Endothelial cell of umbilical vein (primary cell): ENCODE results near the gene PGS1. TPM values are rescaled to one million over a fixed set of nuclear protein-coding genes. Genes with fewer than 3 reads are reported as not detected.

Source experiments
- BruUV-seq: library from RNA; stranded (reverse); fragments of 400-500 nt; replicated peaks from 2 replicates; lab custom pipeline; 2021; lab: Mats Ljungman, UMichigan
- CTCF ChIA-PET: fragments of 300-600, 350-600 bp; sonication (Branson Sonifier 250); formaldehyde crosslinking; loops from one replicate; lab custom pipeline; 2021; ENCODE audit warnings: antibody characterized with exemption, inconsistent platforms; lab: Charles Lee
- POLR2A ChIA-PET: fragments of 300-600, 350-600 bp; sonication (Branson Sonifier 250); formaldehyde crosslinking; loops from one replicate; lab custom pipeline; 2021; ENCODE audit warnings: antibody characterized with exemption, inconsistent platforms; lab: Charles Lee
- DNase-seq: peaks from one replicate; pipeline ENCODE4 v3.0.0-alpha.2; 2011; ENCODE audit warnings: low read depth, low spot score
- FAIRE-seq: peaks from 2 replicates; lab custom pipeline; 2011; peaks lifted over from hg19 to GRCh38; lab: Jason Lieb, UNC
- H2AFZ ChIP-seq: 2 replicates; pipeline ENCODE4 v1.6.0; 2012; ENCODE audit warnings: low read depth, low read length, control low read depth, inconsistent platforms
- H3K27ac ChIP-seq: 2 replicates; pipeline ENCODE4 v1.5.1; 2011; ENCODE audit warnings: low read depth, mild to moderate bottlenecking, control low read depth, low read length, moderate library complexity; ENCODE audit not compliant: insufficient read depth
- H3K27me3 ChIP-seq, 2 experiments: 2 replicates each; pipeline versions ENCODE4 v1.6.0 to v1.6.1; 2011; ENCODE audit warnings: low read length in 2 of 2, mixed read lengths in 1 of 2; ENCODE audit not compliant: control insufficient read depth in 2 of 2, insufficient read depth in 2 of 2
- H3K36me3 ChIP-seq, 2 experiments: 2 replicates in 1 of 2; 3 replicates in 1 of 2; pipeline ENCODE4 v1.5.1; 2011; ENCODE audit warnings: low read length in 2 of 2, mild to moderate bottlenecking in 1 of 2, moderate library complexity in 1 of 2; ENCODE audit not compliant: control insufficient read depth in 2 of 2, insufficient read depth in 2 of 2; ENCODE audit errors: extremely low read depth in 1 of 2
- H3K4me1 ChIP-seq: 3 replicates; pipeline ENCODE4 v1.5.1; 2011; ENCODE audit warnings: mild to moderate bottlenecking, low read length; ENCODE audit not compliant: control insufficient read depth, insufficient read depth; ENCODE audit errors: extremely low read depth
- H3K4me2 ChIP-seq: 2 replicates; pipeline ENCODE4 v1.6.1; 2011; ENCODE audit warnings: low read length, control low read depth, mixed read lengths; ENCODE audit not compliant: insufficient read depth
- H3K4me3 ChIP-seq, 3 experiments: fragments of 200-600 bp in 1 of 3; sonication (generic), shearing (Covaris generic) in 1 of 3; replicated peaks in 1 of 3; 2 replicates each; pipeline ENCODE4 v1.5.1; 2011 to 2016; ENCODE audit warnings: control low read depth in 3 of 3, low read length in 3 of 3, mild to moderate bottlenecking in 2 of 3, inconsistent platforms in 1 of 3, low read depth in 1 of 3, moderate library complexity in 1 of 3; ENCODE audit not compliant: insufficient read depth in 1 of 3
- H3K79me2 ChIP-seq: 2 replicates; pipeline ENCODE4 v1.6.0; 2012; ENCODE audit warnings: low read length, inconsistent platforms; ENCODE audit not compliant: control insufficient read depth, insufficient read depth
- H3K9ac ChIP-seq: replicated peaks from 2 replicates; pipeline ENCODE3; 2011; ENCODE audit warnings: low read length, control low read depth; ENCODE audit not compliant: insufficient read depth; ENCODE audit errors: extremely low read depth
- H3K9me1 ChIP-seq: replicated peaks from 3 replicates; pipeline ENCODE4 v1.6.0; 2011; ENCODE audit warnings: mild to moderate bottlenecking, low read length; ENCODE audit not compliant: control insufficient read depth, insufficient read depth; ENCODE audit errors: extremely low read depth
- H3K9me3 ChIP-seq: replicated peaks from 2 replicates; pipeline ENCODE4 v1.5.1; 2012; ENCODE audit warnings: low read length, inconsistent platforms; ENCODE audit not compliant: control insufficient read depth, insufficient read depth
- H4K20me1 ChIP-seq: replicated peaks from 2 replicates; pipeline ENCODE3; 2011; ENCODE audit warnings: mild to moderate bottlenecking, low read length; ENCODE audit not compliant: control insufficient read depth, insufficient read depth; ENCODE audit errors: extremely low read depth
- EZH2 ChIP-seq: IDR thresholded peaks from 2 replicates; pipeline ENCODE4 v1.6.1; 2012; ENCODE audit warnings: borderline replicate concordance, low read depth, mild to moderate bottlenecking, moderate library complexity, low read length, inconsistent platforms; ENCODE audit not compliant: severe bottlenecking
- FOS ChIP-seq: IDR thresholded peaks from 2 replicates; pipeline ENCODE4 v1.6.1; 2011; ENCODE audit warnings: mild to moderate bottlenecking, low read length, moderate library complexity, borderline replicate concordance; ENCODE audit not compliant: insufficient read depth
- GATA2 ChIP-seq: IDR thresholded peaks from 2 replicates; pipeline ENCODE4 v1.7.0; 2011; ENCODE audit warnings: low read depth, mild to moderate bottlenecking, moderate library complexity, mixed read lengths, low read length; ENCODE audit not compliant: insufficient read length, insufficient read depth
- JUN ChIP-seq: IDR thresholded peaks from 2 replicates; pipeline ENCODE4 v1.6.1; 2011; ENCODE audit warnings: borderline replicate concordance, low read depth; ENCODE audit not compliant: insufficient read length, insufficient read depth
- MYC ChIP-seq: IDR thresholded peaks from one replicate; pipeline ENCODE4 v1.6.1; 2011; ENCODE audit warnings: mild to moderate bottlenecking, low read depth, low read length
- POLR2A ChIP-seq: IDR thresholded peaks from 2 replicates; pipeline ENCODE4 v1.6.1; 2012; ENCODE audit warnings: low read depth, mild to moderate bottlenecking, control low read depth, low read length
- POLR2AphosphoS5 ChIP-seq: IDR thresholded peaks from 2 replicates; pipeline ENCODE4 v1.6.1; 2012; ENCODE audit warnings: low read depth, mild to moderate bottlenecking, control low read depth, low read length, moderate library complexity; ENCODE audit not compliant: insufficient read depth
- dilution Hi-C: fragments of 300-500 bp; cut with MboI; formaldehyde crosslinking; loops from one replicate; pipeline ENCODE4 v1.15.0; 2019; ENCODE audit warnings: low sequenced_read_pairs; ENCODE audit not compliant: extremely low pct_ligation_motif_present
- intact Hi-C: fragments of 100-400 bp; cut with micrococcal nuclease; formaldehyde crosslinking; loops from one replicate; pipeline ENCODE4 v1.10.0; 2022
- polyA plus RNA-seq, 4 experiments: library from polyadenylated mRNA; depleted of rRNA in 3 of 4; stranded (reverse) in 3 of 4; unstranded in 1 of 4; fragments of >200 nt; gene quantifications; 2 replicates each; pipeline versions ENCODE4 v1.2.1 to v1.2.3, GENCODE V29; 2011 to 2012; ENCODE audit warnings: missing spikeins in 1 of 4
- total RNA-seq: library from RNA; stranded (reverse); gene quantifications from 2 replicates; pipeline ENCODE4 v1.2.3, GENCODE V29; 2021
- TF ChIP-seq, protein P1 (sequence below), 2 donors: IDR thresholded peaks; 1 replicate in 1 of 2; 2 replicates in 1 of 2; pipeline ENCODE4 v1.5.1; 2011; ENCODE audit warnings: low read length in 2 of 2, mild to moderate bottlenecking in 2 of 2, moderate library complexity in 2 of 2, control low read depth in 1 of 2, inconsistent platforms in 1 of 2, low read depth in 1 of 2; ENCODE audit not compliant: insufficient read depth in 1 of 2; ENCODE audit errors: extremely low read depth in 1 of 2
- TF ChIP-seq, protein P2 (sequence below): IDR thresholded peaks from 2 replicates; pipeline ENCODE4 v1.6.1; 2011; ENCODE audit not compliant: insufficient read depth, insufficient read length

Gene PGS1
- total and polyA plus RNA-seq, 2 donors (not counting 3 experiments of a cell fraction or from before 2014, with no cell fraction given), result 50.8 to 66.0 TPM

DNA sequence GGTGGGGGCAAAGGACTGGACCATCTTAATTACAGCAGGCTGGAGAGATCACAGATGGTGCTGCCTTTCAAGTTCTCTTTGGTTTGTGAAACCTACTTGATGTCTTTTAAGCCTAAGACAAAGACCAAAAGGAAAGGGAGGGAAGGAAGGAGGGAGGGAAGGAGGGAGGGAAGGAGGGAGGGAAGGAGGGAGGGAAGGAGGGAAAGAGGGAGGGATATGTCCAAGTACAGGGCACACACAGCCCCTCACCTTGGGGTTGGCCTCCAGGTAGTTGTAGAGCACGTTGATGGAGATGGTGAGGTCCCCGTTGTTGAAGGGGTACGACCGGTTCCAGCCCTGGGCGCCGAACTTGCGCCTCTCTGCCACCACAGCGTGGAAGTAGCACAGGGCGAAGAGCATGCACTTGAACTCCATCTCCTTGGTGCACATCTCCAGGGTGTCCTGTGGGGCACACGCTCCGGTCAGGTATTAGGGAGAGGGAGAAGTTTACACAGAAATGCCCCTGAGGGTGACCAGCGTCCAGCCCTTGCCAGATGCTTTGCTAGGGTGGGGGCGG lies 55.4 kb downstream of the PGS1 start:
- H3K27ac ChIP-seq, result no peak overlapping the region
- no peak overlapping the region for H3K9ac ChIP-seq
- H3K9me3 ChIP-seq, result no peaks in the 10 kb centered on the region
- no TSS peak for BruUV-seq
- intact Hi-C loops, result no loop called here
- DNase-seq (no peak), FAIRE-seq (no peak)
- H2AFZ ChIP-seq, result no peak overlapping the region
- H3K27me3 ChIP-seq, result no peaks in the 10 kb centered on the region
- no peaks in the 10 kb centered on the region for H3K9me1 ChIP-seq
- H3K4me3 ChIP-seq, result no peak overlapping the region
- CTCF ChIA-PET, result interaction anchor here (0.8 kb wide), 1 partner anchor 12 kb away, joined by 4 read pairs; no protein-coding TSS in a partner anchor
- no peak overlapping the region for H3K4me2 ChIP-seq
- dilution Hi-C loops, result no loop called here
- TF ChIP-seq FOS (no peak), GATA2 (no peak), MYC (no peak), JUN (no peak), POLR2AphosphoS5 (no peak), EZH2 (no peak), POLR2A (no peak)
- TF ChIP-seq, protein P1, sequence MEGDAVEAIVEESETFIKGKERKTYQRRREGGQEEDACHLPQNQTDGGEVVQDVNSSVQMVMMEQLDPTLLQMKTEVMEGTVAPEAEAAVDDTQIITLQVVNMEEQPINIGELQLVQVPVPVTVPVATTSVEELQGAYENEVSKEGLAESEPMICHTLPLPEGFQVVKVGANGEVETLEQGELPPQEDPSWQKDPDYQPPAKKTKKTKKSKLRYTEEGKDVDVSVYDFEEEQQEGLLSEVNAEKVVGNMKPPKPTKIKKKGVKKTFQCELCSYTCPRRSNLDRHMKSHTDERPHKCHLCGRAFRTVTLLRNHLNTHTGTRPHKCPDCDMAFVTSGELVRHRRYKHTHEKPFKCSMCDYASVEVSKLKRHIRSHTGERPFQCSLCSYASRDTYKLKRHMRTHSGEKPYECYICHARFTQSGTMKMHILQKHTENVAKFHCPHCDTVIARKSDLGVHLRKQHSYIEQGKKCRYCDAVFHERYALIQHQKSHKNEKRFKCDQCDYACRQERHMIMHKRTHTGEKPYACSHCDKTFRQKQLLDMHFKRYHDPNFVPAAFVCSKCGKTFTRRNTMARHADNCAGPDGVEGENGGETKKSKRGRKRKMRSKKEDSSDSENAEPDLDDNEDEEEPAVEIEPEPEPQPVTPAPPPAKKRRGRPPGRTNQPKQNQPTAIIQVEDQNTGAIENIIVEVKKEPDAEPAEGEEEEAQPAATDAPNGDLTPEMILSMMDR (IDR thresholded peaks at IDR 0.05; ENCODE audit: extremely low read depth in 1 of 2, insufficient read depth in 1 of 2, low read depth in 1 of 2, low read length in 2 of 2), result no peak
- TF ChIP-seq, protein P2, sequence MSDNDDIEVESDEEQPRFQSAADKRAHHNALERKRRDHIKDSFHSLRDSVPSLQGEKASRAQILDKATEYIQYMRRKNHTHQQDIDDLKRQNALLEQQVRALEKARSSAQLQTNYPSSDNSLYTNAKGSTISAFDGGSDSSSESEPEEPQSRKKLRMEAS, result no peak
- H4K20me1 ChIP-seq, result no peaks in the 10 kb centered on the region
- H3K36me3 ChIP-seq, result peaks cover 0 to 4% of the 10 kb centered on the region in 2 experiments
- peaks cover 3% of the 10 kb centered on the region for H3K4me1 ChIP-seq
- no peaks in the 10 kb centered on the region for H3K79me2 ChIP-seq
- POLR2A ChIA-PET, result no interaction called here
